Left ventricle myocardium inferior (tissue), 1 donor: ENCODE measurements around the gene IFNG. TPM values are rescaled to one million over a fixed set of nuclear protein-coding genes. Genes with fewer than 3 reads are reported as not detected.
A peak's percentile ranks its signal among the peaks of the same experiment; 100 is the strongest.

Experiments used
- DNase-seq: peaks from one replicate; pipeline ENCODE4 v3.0.0-alpha.2; 2020
- H3K27ac ChIP-seq: fragments of 200-600 bp; replicated peaks from 2 replicates; pipeline ENCODE4 v1.8.0; 2021
- H3K27me3 ChIP-seq: fragments of 200-600 bp; 2 replicates; pipeline ENCODE4 v1.8.0; 2021; ENCODE audit warnings: low read depth
- H3K36me3 ChIP-seq: fragments of 200-600 bp; 2 replicates; pipeline ENCODE4 v1.8.0; 2021
- H3K4me1 ChIP-seq: fragments of 200-600 bp; 2 replicates; pipeline ENCODE4 v1.8.0; 2021
- H3K4me3 ChIP-seq: fragments of 200-600 bp; 2 replicates; pipeline ENCODE4 v1.8.0; 2021; ENCODE audit warnings: mild to moderate bottlenecking, moderate library complexity
- H3K9me3 ChIP-seq: fragments of 200-600 bp; replicated peaks from 2 replicates; pipeline ENCODE4 v1.8.0; 2021
- CTCF ChIP-seq: fragments of 200-600 bp; IDR thresholded peaks from 2 replicates; pipeline ENCODE4 v1.8.0; 2021; ENCODE audit warnings: antibody characterized with exemption, mild to moderate bottlenecking, borderline replicate concordance
- intact Hi-C: fragments of 100-400 bp; cut with micrococcal nuclease; formaldehyde crosslinking; loops from one replicate; pipeline ENCODE4 v1.11.0; 2022
- total RNA-seq: library from RNA; stranded (reverse); fragmentation: NEBNext Ultra II Directional; extraction: Animal tissue kit (Norgen Biotek cat#: 25700); gene quantifications from one replicate; pipeline ENCODE4 v1.2.1, GENCODE V29; 2021
- donor health status: DM: no; HTN: yes; CAD: no; lungs with severe emphysema.

Gene IFNG
- total RNA-seq, 1 donor from 2014 or later = not detected

- intact Hi-C loops = no loop called here
- Histone ChIP-seq H3K36me3 (no peaks in the 10 kb centered on the region), H3K4me1 (no peaks in the 10 kb centered on the region), H3K27ac (no peak overlapping the region), H3K4me3 (no peak overlapping the region), H3K27me3 (no peaks in the 10 kb centered on the region), H3K9me3 (no peaks in the 10 kb centered on the region)
- TF ChIP-seq CTCF = no peak
- no peak for DNase-seq
Measured at GRCh38 chr12:68163560-68164081, 4.1 kb upstream of the IFNG start.

DNA sequence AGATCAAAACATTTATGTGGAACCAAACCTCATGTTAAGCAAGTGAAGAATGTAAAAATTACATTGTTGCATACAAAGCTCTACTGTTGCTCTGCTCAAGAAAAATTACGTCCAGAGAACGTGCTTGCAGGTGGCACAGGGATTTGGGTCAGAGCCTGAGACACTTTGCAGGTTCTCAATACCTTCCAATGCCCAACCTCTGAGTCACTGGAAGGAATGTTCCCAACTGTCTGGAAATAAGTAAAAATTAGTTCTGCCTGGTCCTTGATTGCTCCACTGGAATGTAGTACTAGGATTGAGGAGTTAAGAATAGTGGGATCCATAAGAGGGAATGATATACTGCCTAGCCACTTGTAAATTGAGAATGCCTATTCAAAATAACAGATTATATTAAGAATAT, 2.8 kb upstream of the IFNG start:
- Histone ChIP-seq H3K9me3 (no peaks in the 10 kb centered on the region), H3K27me3 (no peaks in the 10 kb centered on the region), H3K4me3 (no peak overlapping the region), H3K4me1 (no peaks in the 10 kb centered on the region), H3K36me3 (no peaks in the 10 kb centered on the region), H3K27ac (no peak overlapping the region)
- no peak for TF ChIP-seq CTCF
- intact Hi-C loops = no loop called here
- DNase-seq = no peak

- H3K36me3 ChIP-seq = no peaks in the 10 kb centered on the region
- H3K27me3 ChIP-seq = no peaks in the 10 kb centered on the region
- H3K4me1 ChIP-seq = peaks cover 3% of the 10 kb centered on the region
- TF ChIP-seq CTCF = peak; percentile 36
- H3K9me3 ChIP-seq = no peaks in the 10 kb centered on the region
- intact Hi-C loops = no loop called here
- DNase-seq = no peak
- no peak overlapping the region for H3K27ac ChIP-seq
- H3K4me3 ChIP-seq = no peak overlapping the region
Measured at GRCh38 chr12:68158432-68158831, 1.1 kb downstream of the IFNG start.

GRCh38 chr12:68157380-68157779, 2.2 kb downstream of the IFNG start:
- TF ChIP-seq CTCF = no peak
- Histone ChIP-seq H3K9me3 (no peaks in the 10 kb centered on the region), H3K27me3 (no peaks in the 10 kb centered on the region), H3K27ac (no peak overlapping the region), H3K4me3 (no peak overlapping the region), H3K4me1 (peaks cover 3% of the 10 kb centered on the region), H3K36me3 (no peaks in the 10 kb centered on the region)
- intact Hi-C loops = no loop called here
- DNase-seq = no peak

DNA sequence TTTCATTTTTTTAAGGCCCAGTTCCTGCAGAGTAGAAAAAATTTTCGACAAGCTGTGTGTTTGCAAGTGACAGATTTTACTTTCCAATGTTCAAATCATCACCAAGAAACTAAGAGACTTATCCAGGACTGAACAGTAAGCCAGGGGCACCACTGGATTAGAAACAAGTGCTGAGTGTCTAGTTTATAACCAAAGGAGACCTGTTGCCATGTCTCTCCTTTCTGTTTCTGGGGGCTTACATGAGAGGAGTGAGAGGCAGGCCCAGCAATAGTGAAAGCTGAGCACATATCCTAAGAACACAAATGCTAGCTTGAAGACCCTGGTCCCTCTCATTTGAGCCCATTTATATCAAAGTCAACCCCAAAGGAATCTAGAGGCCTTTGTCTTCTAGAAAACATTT, 2.9 kb downstream of the IFNG start:
- H3K4me1 ChIP-seq = peaks cover 3% of the 10 kb centered on the region
- TF ChIP-seq CTCF = no peak
- no peaks in the 10 kb centered on the region for H3K27me3 ChIP-seq
- no peaks in the 10 kb centered on the region for H3K9me3 ChIP-seq
- no peaks in the 10 kb centered on the region for H3K36me3 ChIP-seq
- intact Hi-C loops = no loop called here
- no peak overlapping the region for H3K27ac ChIP-seq
- DNase-seq = no peak
- H3K4me3 ChIP-seq = no peak overlapping the region

DNA sequence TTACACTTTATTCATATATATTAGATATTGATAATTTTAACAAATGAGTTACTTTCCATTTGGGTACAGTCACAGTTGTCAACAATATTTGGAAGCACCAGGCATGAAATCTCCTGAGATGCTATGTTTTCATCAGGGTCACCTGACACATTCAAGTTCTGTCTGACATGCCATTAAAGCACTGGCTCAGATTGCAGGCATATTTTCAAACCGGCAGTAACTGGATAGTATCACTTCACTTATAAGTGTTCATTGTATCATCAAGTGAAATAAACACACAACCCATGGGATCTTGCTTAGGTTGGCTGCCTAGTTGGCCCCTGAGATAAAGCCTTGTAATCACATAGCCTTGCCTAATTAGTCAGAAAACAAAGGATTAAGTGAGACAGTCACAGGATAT, 4.8 kb downstream of the IFNG start:
- no peak overlapping the region for H3K27ac ChIP-seq
- no peak for DNase-seq
- no peaks in the 10 kb centered on the region for H3K9me3 ChIP-seq
- intact Hi-C loops = no loop called here
- peaks cover 3% of the 10 kb centered on the region for H3K4me1 ChIP-seq
- no peaks in the 10 kb centered on the region for H3K36me3 ChIP-seq
- no peak overlapping the region for H3K4me3 ChIP-seq
- no peaks in the 10 kb centered on the region for H3K27me3 ChIP-seq
- TF ChIP-seq CTCF = no peak
